ENCODE data around the gene OPRL1. TPM values are rescaled to one million over a fixed set of nuclear protein-coding genes. Genes with fewer than 3 reads are reported as not detected.
A peak's percentile ranks its signal among the peaks of the same experiment; 100 is the strongest.

Gene OPRL1
- polyA plus RNA-seq, 1 donor: 1.1 TPM

- DNase-seq: no peak
These were observed 8.2 kb upstream of the OPRL1 start for GRCh38 chr20:64071341-64072332.

GRCh38 chr20:64072498-64073063 lies 7.3 kb upstream of the OPRL1 start:
- DNase-seq: no peak

- DNase-seq: no peak
These were observed 6.3 kb upstream of the OPRL1 start for GRCh38 chr20:64073476-64074183.

- no peak for DNase-seq
These were observed 5.6 kb upstream of the OPRL1 start for GRCh38 chr20:64074184-64074789.

GRCh38 chr20:64074963-64075362 lies 4.9 kb upstream of the OPRL1 start:
- no peak for DNase-seq

GRCh38 chr20:64075556-64075955 lies 4.3 kb upstream of the OPRL1 start:
- no peak for DNase-seq

GRCh38 chr20:64076061-64076997 lies 3.6 kb upstream of the OPRL1 start:
- no peak for DNase-seq

GRCh38 chr20:64077094-64077493 lies 2.8 kb upstream of the OPRL1 start:
- no peak for DNase-seq

GRCh38 chr20:64077541-64077875 lies 2.4 kb upstream of the OPRL1 start:
- no peak for DNase-seq

- DNase-seq: no peak
These were observed 1.9 kb upstream of the OPRL1 start for GRCh38 chr20:64077876-64078551.

GRCh38 chr20:64078934-64079272 lies 979 bp upstream of the OPRL1 start:
- DNase-seq: no peak

GRCh38 chr20:64079273-64080012 lies 439 bp upstream of the OPRL1 start, which contains the start of gene RGS19:
TSS of gene RGS19 (minus strand) at chr20:64079518. CDS start at chr20:64076886, 2,632 bp downstream.
- peak; percentile 70 for DNase-seq

- DNase-seq: no peak
These were observed 1.1 kb downstream of the OPRL1 start for GRCh38 chr20:64080813-64081623.

- no peak for DNase-seq
These were observed 1.7 kb downstream of the OPRL1 start for GRCh38 chr20:64081624-64081964.

GRCh38 chr20:64082126-64082731 lies 2.3 kb downstream of the OPRL1 start:
- DNase-seq: no peak

GRCh38 chr20:64082820-64083377 lies 3.0 kb downstream of the OPRL1 start:
- no peak for DNase-seq

- DNase-seq: no peak
These were observed 3.5 kb downstream of the OPRL1 start for GRCh38 chr20:64083378-64083803.
